Gastrocnemius medialis (tissue), 4 donors: ENCODE data around the gene CTNNA2. TPM values are rescaled to one million over a fixed set of nuclear protein-coding genes. Genes with fewer than 3 reads are reported as not detected.

ENCODE experiments used
- ATAC-seq, 2 donors: fragments of 150-250 bp; one replicate each; pipeline ENCODE4 v1.9.1; 2016
- DNase-seq, 2 donors: peaks; one replicate each; pipeline ENCODE4 v3.0.0-alpha.2; 2019
- H3K27ac ChIP-seq, 4 donors: fragments of 200-600 bp; sonication (generic); 1 replicate in 1 of 4; 2 replicates in 3 of 4; pipeline ENCODE4 v1.5.1; 2016 to 2018; ENCODE audit warnings: mild to moderate bottlenecking in 2 of 4, moderate library complexity in 1 of 4
- H3K27me3 ChIP-seq, 3 donors: fragments of 200-600 bp; sonication (generic) in 2 of 3; 1 replicate in 1 of 3; 2 replicates in 2 of 3; pipeline versions ENCODE4 v1.5.1 to v1.6.0; 2016 to 2019; ENCODE audit warnings: mild to moderate bottlenecking in 1 of 3, moderate library complexity in 1 of 3
- H3K36me3 ChIP-seq, 2 donors: fragments of 200-600 bp; sonication (generic) in 1 of 2; one replicate each; pipeline ENCODE4 v1.5.1; 2017 to 2018
- H3K4me1 ChIP-seq, 2 donors: fragments of 200-600 bp; sonication (generic) in 1 of 2; one replicate each; pipeline ENCODE4 v1.5.1; 2016 to 2017; ENCODE audit warnings: mild to moderate bottlenecking in 2 of 2
- H3K4me3 ChIP-seq, 4 donors: fragments of 200-600 bp; sonication (generic) in 3 of 4; 1 replicate in 1 of 4; 2 replicates in 3 of 4; pipeline ENCODE4 v1.5.1; 2016 to 2019; ENCODE audit warnings: mild to moderate bottlenecking in 2 of 4
- H3K9me3 ChIP-seq, 3 donors: fragments of 200-600 bp; sonication (generic) in 2 of 3; 1 replicate in 1 of 3; 2 replicates in 2 of 3; pipeline ENCODE4 v1.5.1; 2016 to 2019
- CTCF ChIP-seq, 5 experiments: fragments of 450-650 bp in 3 of 5; fragments of 200-600 bp in 2 of 5; sonication (generic) in 2 of 5; IDR thresholded peaks in 4 of 5; conservative IDR thresholded peaks in 1 of 5; 1 replicate in 4 of 5; 2 replicates in 1 of 5; pipeline ENCODE4 v1.5.1; 2016 to 2019; ENCODE audit warnings: antibody characterized with exemption in 5 of 5, mild to moderate bottlenecking in 3 of 5, moderate library complexity in 3 of 5
- POLR2A ChIP-seq, 2 donors: fragments of 450-650 bp; IDR thresholded peaks; one replicate each; pipeline ENCODE4 v1.6.1; 2017; ENCODE audit warnings: antibody characterized with exemption in 2 of 2, mild to moderate bottlenecking in 2 of 2, moderate library complexity in 2 of 2
- in situ Hi-C, 4 donors: fragments of 200-750 bp; cut with MboI; loops; one replicate each; pipeline versions ENCODE4 v1.15.0 to v1.8.0; 2017; ENCODE audit warnings: low sequenced_read_pairs in 4 of 4
- intact Hi-C: fragments of 100-400 bp; cut with DNase I; formaldehyde crosslinking; loops from one replicate; pipeline ENCODE4 v1.15.1; 2023; ENCODE audit warnings: low total_unique reads
- total RNA-seq, 4 donors: library from RNA; depleted of rRNA; stranded (reverse); fragments of >200 nt; gene quantifications; one replicate each; pipeline versions ENCODE4 v1.1.0 to v1.2.3, GENCODE V29; 2016

The CTNNA2 gene
- total RNA-seq, 4 donors from 2014 or later, result not detected

DNA sequence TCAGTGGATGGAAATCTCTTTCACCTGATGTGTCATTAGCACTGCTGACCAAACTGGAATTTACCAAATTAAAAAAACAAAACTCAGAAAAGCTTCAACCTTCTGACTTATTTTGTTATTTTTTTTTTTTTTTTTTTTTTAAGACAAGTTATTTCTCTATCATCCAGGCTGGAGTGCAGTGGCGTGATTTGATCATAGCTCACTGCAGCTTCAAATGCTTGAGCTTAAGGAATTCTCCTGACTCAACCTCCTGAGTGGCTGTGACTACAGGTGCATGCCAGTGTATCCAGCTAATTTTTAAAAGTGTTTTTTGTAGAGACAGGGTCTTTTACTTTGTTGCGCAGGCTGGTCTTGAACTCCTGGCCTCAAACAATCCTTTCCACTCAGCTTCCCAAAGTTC is 636.1 kb downstream of the CTNNA2 start:
- Histone ChIP-seq H3K27me3 (no peaks in the 10 kb centered on the region), H3K4me1 (no peaks in the 10 kb centered on the region), H3K9me3 (no peaks in the 10 kb centered on the region), H3K36me3 (no peaks in the 10 kb centered on the region), H3K4me3 (no peak overlapping the region), H3K27ac (no peak overlapping the region)
- no peak for DNase-seq
- intact Hi-C loops (no loop called here), in situ Hi-C loops (no loop called here)
- TF ChIP-seq CTCF (IDR thresholded peaks at IDR 0.05 in 4 of 5, conservative IDR thresholded peaks at IDR 0.05 in 1 of 5) (no peak), POLR2A (IDR thresholded peaks at IDR 0.05) (no peak)
- ATAC-seq, result no peak

GRCh38 chr2:80149991-80150390 is 637.1 kb downstream of the CTNNA2 start:
- no peaks in the 10 kb centered on the region for H3K9me3 ChIP-seq
- ATAC-seq, result no peak

DNA sequence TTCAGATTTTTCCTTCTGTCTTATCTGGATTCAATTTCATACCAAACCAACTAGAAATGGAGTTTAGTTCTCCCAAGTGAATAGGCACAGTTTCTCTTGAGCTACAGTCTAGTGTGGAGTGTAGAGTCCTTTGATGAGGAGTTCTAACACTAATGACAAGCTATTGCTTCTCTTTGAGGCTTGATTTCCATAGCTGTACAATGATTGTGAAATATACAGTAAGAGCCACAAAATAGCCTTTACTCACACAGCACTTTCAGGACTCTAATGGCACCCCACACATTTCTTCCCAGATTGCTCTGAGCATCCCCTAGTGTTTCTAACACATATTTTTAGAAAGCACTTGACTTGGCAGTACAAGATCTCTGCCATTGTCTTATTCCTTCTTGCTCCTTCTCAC is 638.4 kb downstream of the CTNNA2 start:
- DNase-seq, result no peak
- H3K4me3 ChIP-seq, result no peak overlapping the region
- H3K36me3 ChIP-seq, result no peaks in the 10 kb centered on the region
- no peaks in the 10 kb centered on the region for H3K9me3 ChIP-seq
- no peak for TF ChIP-seq CTCF (IDR thresholded peaks at IDR 0.05 in 4 of 5, conservative IDR thresholded peaks at IDR 0.05 in 1 of 5)
- no peak overlapping the region for H3K27ac ChIP-seq
- in situ Hi-C loops (no loop called here), intact Hi-C loops (no loop called here)
- H3K4me1 ChIP-seq, result no peaks in the 10 kb centered on the region
- ATAC-seq, result no peak
- H3K27me3 ChIP-seq, result no peaks in the 10 kb centered on the region

More at GRCh38 chr2:80149991-80150390, 637.1 kb downstream of the CTNNA2 start:
- Histone ChIP-seq H3K4me1 (no peaks in the 10 kb centered on the region), H3K27ac (no peak overlapping the region), H3K4me3 (no peak overlapping the region), H3K27me3 (no peaks in the 10 kb centered on the region), H3K36me3 (no peaks in the 10 kb centered on the region)
- in situ Hi-C loops (no loop called here), intact Hi-C loops (no loop called here)
- DNase-seq, result no peak
- no peak for TF ChIP-seq POLR2A (IDR thresholded peaks at IDR 0.05)
- TF ChIP-seq CTCF (IDR thresholded peaks at IDR 0.05 in 4 of 5, conservative IDR thresholded peaks at IDR 0.05 in 1 of 5), result no peak

GRCh38 chr2:80151651-80152050 is 638.8 kb downstream of the CTNNA2 start:
- Histone ChIP-seq H3K4me1 (no peaks in the 10 kb centered on the region), H3K36me3 (no peaks in the 10 kb centered on the region), H3K27me3 (no peaks in the 10 kb centered on the region), H3K27ac (no peak overlapping the region), H3K4me3 (no peak overlapping the region), H3K9me3 (no peaks in the 10 kb centered on the region)
- in situ Hi-C loops (no loop called here), intact Hi-C loops (no loop called here)
- no peak for DNase-seq
- no peak for TF ChIP-seq CTCF (IDR thresholded peaks at IDR 0.05 in 4 of 5, conservative IDR thresholded peaks at IDR 0.05 in 1 of 5)
- no peak for TF ChIP-seq POLR2A (IDR thresholded peaks at IDR 0.05)
- ATAC-seq, result no peak

- Histone ChIP-seq H3K4me3 (no peak overlapping the region), H3K27me3 (no peaks in the 10 kb centered on the region), H3K36me3 (no peaks in the 10 kb centered on the region), H3K27ac (no peak overlapping the region), H3K4me1 (no peaks in the 10 kb centered on the region), H3K9me3 (no peaks in the 10 kb centered on the region)
- in situ Hi-C loops (no loop called here), intact Hi-C loops (no loop called here)
- ATAC-seq, result no peak
- DNase-seq, result no peak
- TF ChIP-seq POLR2A (IDR thresholded peaks at IDR 0.05) (no peak), CTCF (IDR thresholded peaks at IDR 0.05 in 4 of 5, conservative IDR thresholded peaks at IDR 0.05 in 1 of 5) (no peak)
These were observed 640.3 kb downstream of the CTNNA2 start for GRCh38 chr2:80153151-80153550.
